Measurements from ENCODE around the gene RNF213.

The RNF213 gene

GRCh38 chr17:80279895-80280294 is 19.2 kb downstream of the RNF213 start:
- TF ChIP-seq FOXP2 (optimal IDR thresholded peaks at IDR 0.05; ENCODE audit: borderline replicate concordance, extremely low read depth, extremely low read length, insufficient read depth) (no peak), SIN3A (IDR thresholded peaks at IDR 0.05; ENCODE audit: borderline replicate concordance, insufficient read depth, low read length) (no peak), REST (IDR thresholded peaks at IDR 0.05; ENCODE audit: insufficient read depth in 1 of 2, low read depth in 2 of 2, low read length in 2 of 2) (no peak), TAF1 (IDR thresholded peaks at IDR 0.05; ENCODE audit: borderline replicate concordance, insufficient read depth, low read length) (no peak), POLR2AphosphoS5 (IDR thresholded peaks at IDR 0.05; ENCODE audit: low read depth, low read length) (no peak)

DNA sequence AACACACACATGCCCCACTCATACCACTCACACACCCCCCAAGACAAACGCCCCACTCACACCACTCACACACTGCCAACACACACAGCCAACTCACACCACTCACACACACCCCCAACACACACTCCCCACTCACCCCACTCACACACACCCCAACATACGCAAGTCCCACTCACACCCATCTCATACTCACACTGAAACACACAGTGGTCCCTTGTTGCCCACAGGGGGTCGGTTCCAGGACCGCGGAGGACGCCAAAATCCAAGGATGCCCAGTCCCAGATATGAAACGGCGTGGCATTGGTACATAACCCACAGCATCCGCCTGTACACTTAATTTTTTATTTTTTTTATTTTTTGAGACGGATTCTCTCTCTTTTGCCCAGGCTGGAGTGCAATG is 20.9 kb downstream of the RNF213 start:
- TF ChIP-seq SIN3A (IDR thresholded peaks at IDR 0.05; ENCODE audit: borderline replicate concordance, insufficient read depth, low read length), result no peak

- TF ChIP-seq POLR2AphosphoS5 (IDR thresholded peaks at IDR 0.05; ENCODE audit: low read depth, low read length) (no peak), TAF1 (IDR thresholded peaks at IDR 0.05; ENCODE audit: borderline replicate concordance, insufficient read depth, low read length) (no peak), FOXP2 (optimal IDR thresholded peaks at IDR 0.05; ENCODE audit: borderline replicate concordance, extremely low read depth, extremely low read length, insufficient read depth) (no peak), SIN3A (IDR thresholded peaks at IDR 0.05; ENCODE audit: borderline replicate concordance, insufficient read depth, low read length) (no peak), REST (IDR thresholded peaks at IDR 0.05; ENCODE audit: insufficient read depth in 1 of 2, low read depth in 2 of 2, low read length in 2 of 2) (no peak)
Observed at GRCh38 chr17:80283116-80283852, 22.6 kb downstream of the RNF213 start.

DNA sequence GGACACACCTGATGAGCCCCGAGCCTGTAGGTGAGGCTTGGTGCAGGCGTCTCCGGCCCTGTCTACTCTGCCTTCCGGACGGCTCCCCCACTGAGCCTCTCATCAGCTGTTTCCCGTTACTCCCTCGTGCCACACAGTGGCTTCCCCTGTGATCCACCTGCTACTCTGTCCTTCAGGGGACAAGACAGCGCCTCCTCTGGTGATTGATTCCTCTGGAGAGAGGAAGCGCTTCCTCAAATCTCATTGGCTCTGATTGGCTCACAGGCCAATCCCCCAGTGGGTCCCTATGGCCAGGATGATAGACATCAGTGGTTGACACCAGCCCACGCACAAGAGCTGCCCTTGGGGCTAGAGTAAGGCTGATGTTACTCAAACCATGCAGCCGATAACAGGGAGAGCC is 24.0 kb downstream of the RNF213 start:
- TF ChIP-seq POLR2AphosphoS5 (IDR thresholded peaks at IDR 0.05; ENCODE audit: low read depth, low read length), result no peak
- TF ChIP-seq FOXP2 (optimal IDR thresholded peaks at IDR 0.05; ENCODE audit: borderline replicate concordance, extremely low read depth, extremely low read length, insufficient read depth), result no peak
- no peak for TF ChIP-seq TAF1 (IDR thresholded peaks at IDR 0.05; ENCODE audit: borderline replicate concordance, insufficient read depth, low read length)
- TF ChIP-seq SIN3A (IDR thresholded peaks at IDR 0.05; ENCODE audit: borderline replicate concordance, insufficient read depth, low read length), result no peak
- no peak for TF ChIP-seq REST (IDR thresholded peaks at IDR 0.05; ENCODE audit: insufficient read depth in 1 of 2, low read depth in 2 of 2, low read length in 2 of 2)

DNA sequence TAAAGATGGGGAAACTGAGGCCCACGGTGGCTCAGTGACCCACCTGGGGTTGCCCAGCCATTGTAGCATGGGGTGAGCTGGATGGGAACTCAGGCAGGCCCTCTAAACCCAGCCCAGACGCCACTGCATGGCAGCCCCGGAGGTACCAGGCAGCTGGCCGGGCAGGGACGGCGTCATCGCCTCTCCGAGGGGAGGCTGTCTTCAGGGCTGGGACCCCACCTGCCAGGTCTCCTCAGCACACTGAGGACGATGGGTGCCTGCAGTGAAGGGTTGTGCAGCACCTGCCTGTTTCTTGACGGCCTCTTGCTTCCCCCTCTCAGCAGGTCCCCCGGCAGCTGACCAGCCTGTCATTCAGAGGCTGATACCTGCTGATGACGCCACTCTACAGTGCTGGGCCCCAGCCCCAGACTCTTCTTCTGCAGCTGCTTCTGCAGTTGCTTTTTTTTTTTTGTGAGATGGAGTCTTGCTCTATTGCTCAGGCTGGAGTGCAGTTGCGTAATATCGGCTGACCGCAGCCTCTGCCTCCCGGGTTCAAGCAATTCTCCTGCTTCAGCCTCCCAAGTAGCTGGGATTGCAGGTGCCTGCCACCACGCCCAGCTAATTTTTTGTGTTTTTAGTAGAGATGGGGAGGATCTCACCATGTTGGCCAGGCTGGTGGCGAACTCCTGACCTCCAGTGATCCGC is 24.7 kb downstream of the RNF213 start:
- no peak for TF ChIP-seq FOXP2 (optimal IDR thresholded peaks at IDR 0.05; ENCODE audit: borderline replicate concordance, extremely low read depth, extremely low read length, insufficient read depth)
- no peak for TF ChIP-seq SIN3A (IDR thresholded peaks at IDR 0.05; ENCODE audit: borderline replicate concordance, insufficient read depth, low read length)
- no peak for TF ChIP-seq TAF1 (IDR thresholded peaks at IDR 0.05; ENCODE audit: borderline replicate concordance, insufficient read depth, low read length)
- no peak for TF ChIP-seq REST (IDR thresholded peaks at IDR 0.05; ENCODE audit: insufficient read depth in 1 of 2, low read depth in 2 of 2, low read length in 2 of 2)

Measured in PFSK-1 (cell line).